Cerebellar nuclear complex (tissue), 1 donor: ENCODE measurements around the gene TCF20.

ENCODE experiments used
- DNase-seq, 2 experiments: peaks; one replicate each; lab custom pipeline; 2025; lab: John Stamatoyannopoulos, UW

Gene TCF20

GRCh38 chr22:42261296-42261695, 9.2 kb downstream of the TCF20 start:
- DNase-seq = no peak

- DNase-seq = no peak
Observed at GRCh38 chr22:42258126-42258525, 12.3 kb downstream of the TCF20 start.

GRCh38 chr22:42257386-42257785, 13.1 kb downstream of the TCF20 start:
- DNase-seq = no peak

- no peak for DNase-seq
Observed at GRCh38 chr22:42256930-42257329, 13.5 kb downstream of the TCF20 start.

GRCh38 chr22:42256220-42256619, 14.2 kb downstream of the TCF20 start:
- DNase-seq = no peak

GRCh38 chr22:42249831-42250230, 20.6 kb downstream of the TCF20 start:
- DNase-seq = no peak

GRCh38 chr22:42248995-42249394, 21.5 kb downstream of the TCF20 start:
- DNase-seq = no peak

GRCh38 chr22:42247596-42247995, 22.9 kb downstream of the TCF20 start:
- DNase-seq = no peak

GRCh38 chr22:42243802-42244060, 26.7 kb downstream of the TCF20 start:
- no peak for DNase-seq

- DNase-seq = no peak
Observed at GRCh38 chr22:42236848-42237247, 33.6 kb downstream of the TCF20 start.

- no peak for DNase-seq
Observed at GRCh38 chr22:42236268-42236667, 34.2 kb downstream of the TCF20 start.

- DNase-seq = no peak
Observed at GRCh38 chr22:42233879-42234278, 36.6 kb downstream of the TCF20 start.

- no peak for DNase-seq
Observed at GRCh38 chr22:42231929-42232328, 38.5 kb downstream of the TCF20 start.

- DNase-seq = no peak
Observed at GRCh38 chr22:42229455-42230149, 40.9 kb downstream of the TCF20 start.

GRCh38 chr22:42228483-42228882, 42.0 kb downstream of the TCF20 start:
- no peak for DNase-seq

GRCh38 chr22:42227435-42227834, 43.0 kb downstream of the TCF20 start:
- DNase-seq = no peak

- DNase-seq = no peak
Observed at GRCh38 chr22:42225841-42226240, 44.6 kb downstream of the TCF20 start.

- DNase-seq = no peak
Observed at GRCh38 chr22:42222140-42222539, 48.3 kb downstream of the TCF20 start.
